B cell (primary cell): Measurements from ENCODE around the gene IQCC.

Source experiments
- CTCF ChIP-seq: fragments of 200-600 bp; IDR thresholded peaks from one replicate; pipeline ENCODE4 v1.8.0; 2022; ENCODE audit warnings: antibody characterized with exemption, mild to moderate bottlenecking
- EZH2 ChIP-seq: IDR thresholded peaks from 2 replicates; pipeline ENCODE4 v1.6.1; 2012; ENCODE audit warnings: borderline replicate concordance, low read depth, mild to moderate bottlenecking, moderate library complexity, low read length; ENCODE audit not compliant: insufficient read depth, poor library complexity, severe bottlenecking

GRCh38 chr1:32223683-32224082, 18.2 kb downstream of the IQCC start:
- TF ChIP-seq CTCF (no peak), EZH2 (no peak)
